Spleen (tissue), 11 donors: ENCODE measurements around the gene PROM2. TPM values are rescaled to one million over a fixed set of nuclear protein-coding genes. Genes with fewer than 3 reads are reported as not detected.
"Not testable (repeated sequence)": the region's sequence is repeated elsewhere in the genome, so short reads cannot be mapped to it uniquely, and the experiment has no call there.

Source experiments
- DNase-seq: peaks from one replicate; pipeline ENCODE4 v3.0.0-alpha.2; 2020
- H3K27ac ChIP-seq, 8 donors: fragments of 200-600 bp; sonication (generic) in 7 of 8; 1 replicate in 4 of 8; 2 replicates in 4 of 8; pipeline versions ENCODE4 v1.5.0 to v1.8.0; 2016 to 2021; ENCODE audit warnings: inconsistent platforms in 4 of 8, mild to moderate bottlenecking in 4 of 8, moderate library complexity in 1 of 8
- H3K27me3 ChIP-seq, 7 donors: fragments of 200-600 bp; sonication (generic) in 6 of 7; replicated peaks in 1 of 7; 1 replicate in 4 of 7; 2 replicates in 3 of 7; pipeline versions ENCODE4 v1.5.0 to v1.8.0; 2016 to 2021; ENCODE audit warnings: inconsistent platforms in 3 of 7, mild to moderate bottlenecking in 1 of 7
- H3K36me3 ChIP-seq, 6 donors: fragments of 200-600 bp; sonication (generic) in 5 of 6; 1 replicate in 4 of 6; 2 replicates in 2 of 6; pipeline versions ENCODE4 v1.5.0 to v1.8.0; 2016 to 2021; ENCODE audit warnings: inconsistent platforms in 2 of 6
- H3K4me1 ChIP-seq, 6 donors: fragments of 200-600 bp; sonication (generic) in 5 of 6; 1 replicate in 3 of 6; 2 replicates in 3 of 6; pipeline versions ENCODE4 v1.5.0 to v1.8.0; 2016 to 2021; ENCODE audit warnings: inconsistent platforms in 3 of 6
- H3K4me3 ChIP-seq, 8 donors: fragments of 200-600 bp; sonication (generic) in 7 of 8; 1 replicate in 4 of 8; 2 replicates in 4 of 8; pipeline versions ENCODE4 v1.5.0 to v1.8.0; 2016 to 2021; ENCODE audit warnings: inconsistent platforms in 4 of 8, mild to moderate bottlenecking in 4 of 8, moderate library complexity in 2 of 8
- H3K9me3 ChIP-seq, 8 donors: fragments of 200-600 bp; sonication (generic) in 7 of 8; 1 replicate in 4 of 8; 2 replicates in 4 of 8; pipeline versions ENCODE4 v1.5.0 to v1.8.0; 2016 to 2021; ENCODE audit warnings: inconsistent platforms in 4 of 8
- POLR2A ChIP-seq, 3 donors: fragments of 450-650 bp; IDR thresholded peaks; one replicate each; pipeline ENCODE4 v1.5.1; 2017; ENCODE audit warnings: antibody characterized with exemption in 3 of 3, mild to moderate bottlenecking in 1 of 3
- POLR2AphosphoS5 ChIP-seq, 3 donors: sonication (generic); formaldehyde crosslinking; IDR thresholded peaks; one replicate each; pipeline ENCODE4 v1.5.1; 2017; ENCODE audit warnings: antibody characterized with exemption in 3 of 3
- WGBS, 5 donors: extraction: QIAGEN DNeasy Blood & Tissue Kit in 3 of 5; methylation state at CpG; one replicate each; pipeline versions ENCODE4 v1.1.5 to v1.1.7; 2013 to 2018; 5-methylcytosine and 5-hydroxymethylcytosine counted together
- intact Hi-C: fragments of 100-400 bp; cut with DNase I; formaldehyde crosslinking; loops from one replicate; pipeline ENCODE4 v1.15.0; 2023; ENCODE audit warnings: low total_unique reads
- polyA plus RNA-seq, 3 donors: library from polyadenylated mRNA; stranded (reverse); fragments of 200-250 nt; gene quantifications; one replicate each; pipeline ENCODE4 v1.2.1, GENCODE V29; 2013
- total RNA-seq, 7 donors: library from RNA; depleted of rRNA in 3 of 7; stranded (reverse); fragments of >200 nt in 3 of 7; fragmentation: NEBNext Ultra II Directional in 4 of 7; extraction: Animal tissue kit (Norgen Biotek cat#: 25700) in 4 of 7; gene quantifications; one replicate each; pipeline versions ENCODE4 v1.1.0 to v1.2.1, GENCODE V29; 2016 to 2021
- TF ChIP-seq, protein P1 (sequence below), 11 experiments: fragments of 200-600 bp in 7 of 11; fragments of 450-650 bp in 4 of 11; sonication (generic) in 4 of 11; IDR thresholded peaks in 8 of 11; conservative IDR thresholded peaks in 3 of 11; 1 replicate in 7 of 11; 2 replicates in 4 of 11; pipeline versions ENCODE4 v1.4.0 to v1.8.0; 2016 to 2021; ENCODE audit warnings: antibody characterized with exemption in 11 of 11, inconsistent platforms in 4 of 11, mild to moderate bottlenecking in 1 of 11
- donor health status: healthy with polysubstance abuse.
- donor health status: DM: no; HTN: no; CAD: no; lungs with moderate emphysema.
- donor health status: DM: no; HTN: no; CAD: no.
- donor health status: Bipolar disorder and iron deficiency.
- donor health status: healthy.
- donor health status: DM: no; HTN: no; CAD: no.
- donor health status: DM: yes; HTN: yes; CAD: no.

The PROM2 gene
- total and polyA plus RNA-seq, 10 donors, result 0.21 to 4.9 (median 1.4) TPM

DNA sequence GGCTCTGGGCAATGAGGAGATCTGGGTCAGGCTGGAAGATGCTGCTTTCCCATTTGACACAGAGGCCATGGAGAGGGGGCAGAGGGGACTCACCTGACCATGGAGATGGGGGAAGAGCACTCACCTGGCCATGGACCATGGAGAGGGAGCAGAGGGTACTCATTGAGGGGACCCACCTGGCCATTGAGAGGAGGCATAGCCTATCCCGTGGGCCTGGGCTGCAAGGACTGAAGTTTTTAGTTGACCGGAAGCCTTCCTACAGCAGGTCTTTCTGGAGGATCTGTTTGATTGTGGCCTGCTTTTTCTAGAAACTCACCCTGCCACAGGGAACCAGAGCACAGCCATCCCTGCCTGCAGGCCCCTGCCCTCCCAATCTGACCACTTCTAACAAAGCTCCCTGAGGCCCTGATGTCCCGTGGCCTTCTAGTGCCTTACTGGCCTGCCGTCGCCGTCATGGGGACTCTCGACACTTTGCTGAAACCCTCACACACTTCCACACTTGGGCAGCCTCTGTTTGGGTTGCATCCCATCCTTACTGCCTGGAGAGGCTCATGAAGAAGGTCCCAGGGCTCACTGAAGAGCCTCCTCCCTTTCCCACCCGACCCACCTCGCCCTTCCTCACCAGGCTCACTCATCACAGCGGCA lies 5.1 kb upstream of the PROM2 start:
- DNase-seq, result peak; percentile 53
- Histone ChIP-seq H3K4me3 (no peak overlapping the region), H3K9me3 (no peaks in the 10 kb centered on the region), H3K4me1 (no peaks in the 10 kb centered on the region), H3K27me3 (no peaks in the 10 kb centered on the region), H3K36me3 (no peaks in the 10 kb centered on the region), H3K27ac (no peak overlapping the region)
- intact Hi-C loops, result no loop called here
- 92 to 95% (median 92%) methylated on average over 10 of the region's 10 CpGs for WGBS, 5 donors
- TF ChIP-seq POLR2AphosphoS5 (IDR thresholded peaks at IDR 0.05) (no peak), POLR2A (IDR thresholded peaks at IDR 0.05) (no peak)
- TF ChIP-seq, protein P1, sequence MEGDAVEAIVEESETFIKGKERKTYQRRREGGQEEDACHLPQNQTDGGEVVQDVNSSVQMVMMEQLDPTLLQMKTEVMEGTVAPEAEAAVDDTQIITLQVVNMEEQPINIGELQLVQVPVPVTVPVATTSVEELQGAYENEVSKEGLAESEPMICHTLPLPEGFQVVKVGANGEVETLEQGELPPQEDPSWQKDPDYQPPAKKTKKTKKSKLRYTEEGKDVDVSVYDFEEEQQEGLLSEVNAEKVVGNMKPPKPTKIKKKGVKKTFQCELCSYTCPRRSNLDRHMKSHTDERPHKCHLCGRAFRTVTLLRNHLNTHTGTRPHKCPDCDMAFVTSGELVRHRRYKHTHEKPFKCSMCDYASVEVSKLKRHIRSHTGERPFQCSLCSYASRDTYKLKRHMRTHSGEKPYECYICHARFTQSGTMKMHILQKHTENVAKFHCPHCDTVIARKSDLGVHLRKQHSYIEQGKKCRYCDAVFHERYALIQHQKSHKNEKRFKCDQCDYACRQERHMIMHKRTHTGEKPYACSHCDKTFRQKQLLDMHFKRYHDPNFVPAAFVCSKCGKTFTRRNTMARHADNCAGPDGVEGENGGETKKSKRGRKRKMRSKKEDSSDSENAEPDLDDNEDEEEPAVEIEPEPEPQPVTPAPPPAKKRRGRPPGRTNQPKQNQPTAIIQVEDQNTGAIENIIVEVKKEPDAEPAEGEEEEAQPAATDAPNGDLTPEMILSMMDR (IDR thresholded peaks at IDR 0.05 in 8 of 11, conservative IDR thresholded peaks at IDR 0.05 in 3 of 11), result no peak

DNA sequence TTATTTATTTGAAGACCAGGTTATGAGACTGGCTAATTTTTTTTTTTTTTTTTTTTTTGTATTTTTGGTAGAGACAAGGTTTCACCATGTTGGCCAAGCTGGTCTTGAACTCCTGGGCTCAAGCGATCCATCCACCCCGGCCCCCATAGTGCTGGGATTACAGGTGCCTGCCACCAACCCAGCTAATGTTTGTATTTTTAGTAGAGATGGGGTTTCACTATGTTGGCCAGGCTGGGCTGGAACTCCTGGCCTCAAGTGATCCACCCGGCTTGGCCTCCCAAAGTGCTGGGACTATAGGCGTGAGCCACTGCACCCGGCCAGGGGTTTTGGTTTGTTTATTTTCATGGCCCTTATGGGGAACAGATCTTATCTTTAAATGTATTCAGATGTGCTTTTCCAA lies 4.5 kb upstream of the PROM2 start:
- WGBS, 5 donors, result 91 to 96% (median 93%) methylated on average over 5 of the region's 5 CpGs
- not testable (repeated sequence) for H3K27ac ChIP-seq

GRCh38 chr2:95270541-95271081 lies 3.6 kb upstream of the PROM2 start:
- intact Hi-C loops, result no loop called here
- no peaks in the 10 kb centered on the region for H3K27me3 ChIP-seq
- WGBS, 5 donors, result 79 to 94% (median 91%) methylated on average over 7 to 8 of the region's 8 CpGs
- H3K9me3 ChIP-seq, result no peaks in the 10 kb centered on the region
- DNase-seq, result peak; percentile 64
- no peaks in the 10 kb centered on the region for H3K36me3 ChIP-seq
- H3K4me3 ChIP-seq, result no peak overlapping the region
- TF ChIP-seq POLR2AphosphoS5 (IDR thresholded peaks at IDR 0.05), result no peak
- no peak overlapping the region for H3K27ac ChIP-seq
- H3K4me1 ChIP-seq, result no peaks in the 10 kb centered on the region

More for the DNA sequence above, 4.5 kb upstream of the PROM2 start:
- intact Hi-C loops, DNase-seq, H3K9me3 ChIP-seq, H3K27me3 ChIP-seq, H3K36me3 ChIP-seq, H3K4me3 ChIP-seq, H3K4me1 ChIP-seq: not testable (repeated sequence)

- 65 to 87% (median 79%) methylated on average over 6 of the region's 6 CpGs for WGBS, 5 donors
- TF ChIP-seq, protein P1 (IDR thresholded peaks at IDR 0.05 in 8 of 11, conservative IDR thresholded peaks at IDR 0.05 in 3 of 11), result no peak
- TF ChIP-seq POLR2A (IDR thresholded peaks at IDR 0.05) (no peak), POLR2AphosphoS5 (IDR thresholded peaks at IDR 0.05) (no peak)
- H3K9me3 ChIP-seq, result no peaks in the 10 kb centered on the region
- H3K36me3 ChIP-seq, result no peaks in the 10 kb centered on the region
- no peaks in the 10 kb centered on the region for H3K4me1 ChIP-seq
- H3K27ac ChIP-seq, result no peak overlapping the region
- H3K4me3 ChIP-seq, result no peak overlapping the region
- intact Hi-C loops, result no loop called here
- peak; percentile 49 for DNase-seq
- H3K27me3 ChIP-seq, result no peaks in the 10 kb centered on the region
Observed at GRCh38 chr2:95271381-95271971, 2.8 kb upstream of the PROM2 start.

DNA sequence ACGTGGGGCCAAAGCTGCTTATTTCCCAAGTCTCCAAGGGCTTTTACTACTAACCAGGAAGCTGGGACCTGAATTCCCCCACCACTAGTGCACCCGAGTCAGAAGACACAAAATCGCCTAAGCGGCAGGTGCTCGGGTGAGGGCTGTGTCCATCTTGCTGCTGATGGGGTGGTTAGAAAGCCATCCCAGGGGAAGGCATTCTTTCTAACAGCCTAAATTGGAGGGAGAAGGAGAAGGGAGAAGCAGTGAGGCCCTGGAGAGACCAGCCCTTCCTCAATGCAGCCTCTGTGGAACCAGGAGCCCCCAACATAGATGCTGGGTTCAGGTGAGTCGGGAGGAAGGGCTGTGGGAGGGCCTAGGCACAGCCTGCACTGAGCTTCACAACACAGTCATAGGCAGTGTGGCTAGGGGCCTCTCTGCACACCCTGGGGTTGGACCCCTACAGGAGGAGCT lies 1.9 kb upstream of the PROM2 start:
- Histone ChIP-seq H3K27ac (no peak overlapping the region), H3K4me1 (no peaks in the 10 kb centered on the region), H3K4me3 (no peak overlapping the region), H3K9me3 (no peaks in the 10 kb centered on the region), H3K36me3 (no peaks in the 10 kb centered on the region), H3K27me3 (no peaks in the 10 kb centered on the region)
- TF ChIP-seq POLR2AphosphoS5 (IDR thresholded peaks at IDR 0.05) (no peak), POLR2A (IDR thresholded peaks at IDR 0.05) (no peak)
- TF ChIP-seq, protein P1 (IDR thresholded peaks at IDR 0.05 in 8 of 11, conservative IDR thresholded peaks at IDR 0.05 in 3 of 11), result no peak
- peak; percentile 64 for DNase-seq
- WGBS, 5 donors, result 78 to 93% (median 89%) methylated on average over 5 to 6 of the region's 6 CpGs
- intact Hi-C loops, result no loop called here
